WI38 (cell line): Measurements from ENCODE around the gene PDZD4.

Experiments
- H3K4me3 ChIP-seq: 2 replicates; pipeline ENCODE4 v1.5.1; 2011; ENCODE audit warnings: low read depth, mild to moderate bottlenecking, control low read depth, low read length
- CTCF ChIP-seq: IDR thresholded peaks from 2 replicates; pipeline ENCODE4 v1.5.1; 2012; ENCODE audit warnings: low read depth, mild to moderate bottlenecking, control low read depth, low read length

PDZD4 gene

GRCh38 chrX:153782871-153783270 is 47.5 kb downstream of the PDZD4 start:
- no peak for TF ChIP-seq CTCF
- no peak overlapping the region for H3K4me3 ChIP-seq

GRCh38 chrX:153782313-153782712 is 48.0 kb downstream of the PDZD4 start:
- no peak overlapping the region for H3K4me3 ChIP-seq
- peak; percentile 14; the same call in 1 of the 2 replicates for TF ChIP-seq CTCF

GRCh38 chrX:153781428-153782047 is 48.8 kb downstream of the PDZD4 start:
- TF ChIP-seq CTCF = no peak
- no peak overlapping the region for H3K4me3 ChIP-seq

GRCh38 chrX:153780678-153781427 is 49.5 kb downstream of the PDZD4 start, which contains the start of gene SRPK3:
SRPK3 (plus strand) TSS chrX:153781041; CDS start chrX:153781087, 46 bp downstream.
- no peak within 1 kb of the TSS for H3K4me3 ChIP-seq
- no peak for TF ChIP-seq CTCF

- H3K4me3 ChIP-seq = no peak overlapping the region
- TF ChIP-seq CTCF = no peak
These were observed 50.3 kb downstream of the PDZD4 start for GRCh38 chrX:153779891-153780677.

GRCh38 chrX:153778684-153779101 is 51.7 kb downstream of the PDZD4 start:
- no peak overlapping the region for H3K4me3 ChIP-seq
- no peak for TF ChIP-seq CTCF
